ENCODE results near the gene OR2AK2. TPM values are rescaled to one million over a fixed set of nuclear protein-coding genes. Genes with fewer than 3 reads are reported as not detected.
"Not testable (repeated sequence)": the region's sequence is repeated elsewhere in the genome, so short reads cannot be mapped to it uniquely, and the experiment has no call there.

The OR2AK2 gene
- total and polyA plus RNA-seq, 9 of the 15 experiments (the other 6 are each of a cell fraction or from before 2014, with no cell fraction given), result 0.10 TPM; not detected in 8

- Histone ChIP-seq H2AFZ (ENCODE audit: low read depth, low read length) (peak overlapping the region; percentile 98), H3K4me2 (ENCODE audit: insufficient read depth, low read length) (peak overlapping the region; percentile 78), H3K4me1 (replicated peaks in 1 of 2; ENCODE audit: control insufficient read depth in 2 of 2, insufficient read depth in 2 of 2, low read length in 2 of 2) (peaks cover 0 to 11% of the 10 kb centered on the region in 2 experiments; a peak in 2 of 5 replicates), H3K9ac (ENCODE audit: insufficient read depth in 1 of 2, low read depth in 2 of 2, low read length in 2 of 2) (peak overlapping the region; percentile 32 to 86; a peak in 3 of 4 replicates), H3K4me3 (peak overlapping the region; percentile 47)
- peak; percentile 89 to 94 (median 91) for DNase-seq (ENCODE audit: extremely low read depth in 1 of 4, low spot score in 3 of 4)
- H4K20me1 ChIP-seq (replicated peaks; ENCODE audit: control insufficient read depth, insufficient read depth, low read length); H3K9me3 ChIP-seq (replicated peaks; ENCODE audit: control insufficient read depth, insufficient read depth, low read depth, low read length); H3K79me2 ChIP-seq (ENCODE audit: control insufficient read depth, insufficient read depth, low read length); H3K27ac ChIP-seq (ENCODE audit: extremely low read depth, low read depth, low read length); H3K36me3 ChIP-seq (ENCODE audit: control insufficient read depth, insufficient read depth, low read length); H3K27me3 ChIP-seq (ENCODE audit: control insufficient read depth in 2 of 2, insufficient read depth in 2 of 2, low read length in 2 of 2); BruUV-seq (replicated peaks); H3K9me1 ChIP-seq (ENCODE audit: control insufficient read depth, insufficient read depth, low read length); in situ Hi-C loops (cut with MboI); TF ChIP-seq JUND (tag; IDR thresholded peaks at IDR 0.05; ENCODE audit: borderline replicate concordance, low read depth, low read length): not testable (repeated sequence)
- peak; percentile 100 for ATAC-seq
- 4% methylated on average over 44 of the region's 44 CpGs for WGBS (ENCODE audit: insufficient coverage, low coverage, missing lambda C conversion rate)
- CTCF ChIA-PET (ENCODE audit: low intra/inter-chr PET ratio), result interaction anchor here (0.6 to 1.0 kb wide), 6 partner anchors 68 to 872 kb away, joined by 3 to 4 read pairs (median 3); no protein-coding TSS in a partner anchor
- POLR2A ChIA-PET, result interaction anchor here (0.6 kb wide), 1 partner anchor 99 kb away, joined by 3 read pairs; no protein-coding TSS in a partner anchor
- intact Hi-C loops (cut with micrococcal nuclease), result loop anchor here (5.0 to 10.0 kb wide), 4 partner anchors 105 to 870 kb away; no protein-coding TSS in a partner anchor
- FAIRE-seq, result peak; percentile 65
- 0 out of 2 replicates have a peak, but pooled peaks have one; percentile 16 for TF ChIP-seq EP300 (IDR thresholded peaks at IDR 0.05; ENCODE audit: low read length)
- TF ChIP-seq JUND (IDR thresholded peaks at IDR 0.05; ENCODE audit: borderline replicate concordance, low read depth, low read length), result peak; percentile 45; the same call in 1 of the 2 replicates
- peak in 1 of 2 experiments; percentile 97; a peak in 2 of 3 replicates for TF ChIP-seq CBX3 (IDR thresholded peaks at IDR 0.05; ENCODE audit: borderline replicate concordance in 1 of 2, low read length in 2 of 2)
- 0 out of 2 replicates have a peak, but pooled peaks have one; percentile 75 for TF ChIP-seq PREB (CRISPR knock-in tag; IDR thresholded peaks at IDR 0.05)
- 0 out of 2 replicates have a peak, but pooled peaks have one; percentile 15 for TF ChIP-seq ZNF212 (CRISPR knock-in tag; IDR thresholded peaks at IDR 0.05)
- TF ChIP-seq E2F1 (CRISPR knock-in tag; IDR thresholded peaks at IDR 0.05), result peak; percentile 30; the same call in 1 of the 2 replicates
- peak in 1 of 2 experiments; percentile 14; a peak in 1 of 4 replicates for TF ChIP-seq TRIM24 (IDR thresholded peaks at IDR 0.05)
- TF ChIP-seq SMC3 (conservative IDR thresholded peaks at IDR 0.05; ENCODE audit: insufficient read depth, low read depth, low read length), result peak; percentile 88
- peak; percentile 67 to 70; a peak in 3 of 4 replicates for TF ChIP-seq FOXK2 (conservative IDR thresholded peaks at IDR 0.05 in 1 of 2, IDR thresholded peaks at IDR 0.05 in 1 of 2; ENCODE audit: low read depth in 2 of 2)
These were observed 27.9 kb upstream of the OR2AK2 start for GRCh38 chr1:247936965-247937734.

All from K562 (cell line).